Adrenal gland (tissue), 12 donors: Measurements from ENCODE around the gene NIPBL. TPM values are rescaled to one million over a fixed set of nuclear protein-coding genes. Genes with fewer than 3 reads are reported as not detected.

Experiments
- DNase-seq, 7 donors: peaks; one replicate each; pipeline ENCODE4 v3.0.0-alpha.2; 2019 to 2020
- H3K27ac ChIP-seq, 5 donors: fragments of 200-600 bp; sonication (generic) in 4 of 5; 1 replicate in 3 of 5; 2 replicates in 2 of 5; pipeline versions ENCODE4 v1.5.1 to v1.8.0; 2016 to 2020; ENCODE audit warnings: mild to moderate bottlenecking in 1 of 5
- H3K27me3 ChIP-seq: fragments of 200-600 bp; 2 replicates; pipeline ENCODE4 v1.8.0; 2021
- H3K36me3 ChIP-seq, 2 donors: fragments of 200-600 bp; replicated peaks in 1 of 2; 1 replicate in 1 of 2; 2 replicates in 1 of 2; pipeline versions ENCODE4 v1.5.1 to v1.8.0; 2018 to 2022
- H3K4me1 ChIP-seq, 2 donors: fragments of 200-600 bp; replicated peaks in 1 of 2; 1 replicate in 1 of 2; 2 replicates in 1 of 2; pipeline versions ENCODE4 v1.5.1 to v1.8.0; 2018 to 2021
- H3K4me3 ChIP-seq, 4 donors: fragments of 200-600 bp; sonication (generic) in 3 of 4; one replicate each; pipeline ENCODE4 v1.5.1; 2016 to 2018
- H3K9me3 ChIP-seq, 3 donors: fragments of 200-600 bp; sonication (generic) in 1 of 3; replicated peaks in 1 of 3; 1 replicate in 2 of 3; 2 replicates in 1 of 3; pipeline versions ENCODE4 v1.5.1 to v1.8.0; 2016 to 2021
- POLR2A ChIP-seq, 2 donors: fragments of 450-650 bp; IDR thresholded peaks; one replicate each; pipeline ENCODE4 v1.6.1; 2017; ENCODE audit warnings: antibody characterized with exemption in 2 of 2, mild to moderate bottlenecking in 2 of 2, moderate library complexity in 1 of 2
- WGBS, 4 donors: extraction: QIAGEN DNeasy Blood & Tissue Kit in 2 of 4; methylation state at CpG; one replicate each; pipeline versions ENCODE4 v1.1.5 to v1.1.7; 2013 to 2017; 5-methylcytosine and 5-hydroxymethylcytosine counted together
- intact Hi-C, 2 donors: fragments of 100-400 bp; cut with DNase I; formaldehyde crosslinking; loops; one replicate each; pipeline versions ENCODE4 v1.14.1 to v1.15.0; 2022 to 2023
- polyA plus RNA-seq, 3 donors: library from polyadenylated mRNA; stranded (reverse); fragments of 200-250 nt in 2 of 3; fragments of 350-450 nt in 1 of 3; fragmentation: Illumina TruSeq in 1 of 3; extraction: RNeasy Lipid Tissue Mini Kit (QIAGEN cat#74804) in 1 of 3; gene quantifications; one replicate each; pipeline ENCODE4 v1.2.3, GENCODE V29; 2013 to 2014
- total RNA-seq, 9 donors: library from RNA; depleted of rRNA in 4 of 9; stranded (reverse); fragments of >200 nt in 4 of 9; fragments of 120-200 nt in 1 of 9; fragmentation: NEBNext Ultra II Directional in 1 of 9; extraction: Animal tissue kit (Norgen Biotek cat#: 25700) in 1 of 9; gene quantifications; one replicate each; pipeline versions ENCODE4 v1.1.0 to v1.2.4, GENCODE V29; 2013 to 2023
- TF ChIP-seq, protein P1 (sequence below), 6 experiments: fragments of 450-650 bp in 4 of 6; fragments of 200-600 bp in 2 of 6; sonication (generic) in 1 of 6; IDR thresholded peaks; 1 replicate in 5 of 6; 2 replicates in 1 of 6; pipeline versions ENCODE4 v1.5.1 to v1.8.0; 2016 to 2021; ENCODE audit warnings: antibody characterized with exemption in 6 of 6, mild to moderate bottlenecking in 2 of 6, moderate library complexity in 1 of 6
- donor health status: healthy with polysubstance abuse.
- donor health status: Bipolar disorder and iron deficiency.
- donor health status: DM: yes; HTN: yes; CAD: no.
- donor health status: DM: no; HTN: no; CAD: no.
- donor health status: DM: no; HTN: no; CAD: no.
- donor health status: DM: yes; HTN: yes; CAD: no.

Gene NIPBL
- total and polyA plus RNA-seq, 12 donors, result 15.7 to 54.5 (median 41.9) TPM

GRCh38 chr5:36880761-36881160 is 4.2 kb downstream of the NIPBL start:
- H3K9me3 ChIP-seq, result no peaks in the 10 kb centered on the region
- no peak for DNase-seq
- TF ChIP-seq, protein P1, sequence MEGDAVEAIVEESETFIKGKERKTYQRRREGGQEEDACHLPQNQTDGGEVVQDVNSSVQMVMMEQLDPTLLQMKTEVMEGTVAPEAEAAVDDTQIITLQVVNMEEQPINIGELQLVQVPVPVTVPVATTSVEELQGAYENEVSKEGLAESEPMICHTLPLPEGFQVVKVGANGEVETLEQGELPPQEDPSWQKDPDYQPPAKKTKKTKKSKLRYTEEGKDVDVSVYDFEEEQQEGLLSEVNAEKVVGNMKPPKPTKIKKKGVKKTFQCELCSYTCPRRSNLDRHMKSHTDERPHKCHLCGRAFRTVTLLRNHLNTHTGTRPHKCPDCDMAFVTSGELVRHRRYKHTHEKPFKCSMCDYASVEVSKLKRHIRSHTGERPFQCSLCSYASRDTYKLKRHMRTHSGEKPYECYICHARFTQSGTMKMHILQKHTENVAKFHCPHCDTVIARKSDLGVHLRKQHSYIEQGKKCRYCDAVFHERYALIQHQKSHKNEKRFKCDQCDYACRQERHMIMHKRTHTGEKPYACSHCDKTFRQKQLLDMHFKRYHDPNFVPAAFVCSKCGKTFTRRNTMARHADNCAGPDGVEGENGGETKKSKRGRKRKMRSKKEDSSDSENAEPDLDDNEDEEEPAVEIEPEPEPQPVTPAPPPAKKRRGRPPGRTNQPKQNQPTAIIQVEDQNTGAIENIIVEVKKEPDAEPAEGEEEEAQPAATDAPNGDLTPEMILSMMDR (IDR thresholded peaks at IDR 0.05), result no peak
- TF ChIP-seq POLR2A (IDR thresholded peaks at IDR 0.05), result no peak
- 13 to 17% (median 16%) methylated on average over 3 of the region's 3 CpGs for WGBS, 4 donors
- no peaks in the 10 kb centered on the region for H3K36me3 ChIP-seq
- H3K4me3 ChIP-seq, result peak overlapping the region in 1 of 4 donors; percentile 6
- no peak overlapping the region for H3K27ac ChIP-seq
- peaks cover 19 to 60% of the 10 kb centered on the region in 2 donors for H3K4me1 ChIP-seq
- intact Hi-C loops, result no loop called here
- H3K27me3 ChIP-seq, result no peaks in the 10 kb centered on the region

- Histone ChIP-seq H3K9me3 (no peaks in the 10 kb centered on the region), H3K27me3 (no peaks in the 10 kb centered on the region), H3K27ac (no peak overlapping the region), H3K4me3 (no peak overlapping the region), H3K4me1 (peaks cover 19 to 60% of the 10 kb centered on the region in 2 donors), H3K36me3 (no peaks in the 10 kb centered on the region)
- intact Hi-C loops, result no loop called here
- TF ChIP-seq POLR2A (IDR thresholded peaks at IDR 0.05), result no peak
- TF ChIP-seq, protein P1 (IDR thresholded peaks at IDR 0.05), result no peak
- DNase-seq, result no peak
These were observed 4.7 kb downstream of the NIPBL start for GRCh38 chr5:36881304-36881703.

DNA sequence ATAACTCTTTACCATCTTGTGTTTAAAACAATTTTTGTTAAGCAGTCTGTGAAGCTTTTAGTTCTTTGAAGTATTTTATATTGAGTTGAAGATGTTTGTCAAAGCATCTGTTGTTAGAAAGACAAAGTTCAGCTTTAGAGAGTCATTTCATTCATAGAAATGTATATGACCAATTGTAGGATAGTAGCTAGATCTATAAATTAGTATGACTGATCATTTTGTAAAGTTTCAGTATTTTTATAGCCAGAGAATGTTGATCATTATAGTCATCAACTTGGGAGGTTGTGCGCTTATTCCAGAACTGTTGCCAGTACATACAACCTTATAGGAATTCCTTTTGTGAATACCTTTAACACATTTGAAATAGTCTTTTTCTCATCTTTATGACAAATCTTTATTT is 5.2 kb downstream of the NIPBL start:
- WGBS, 4 donors, result 99 to 100% (median 100%) methylated on average over 1 of the region's 1 CpG
- DNase-seq, result no peak

DNA sequence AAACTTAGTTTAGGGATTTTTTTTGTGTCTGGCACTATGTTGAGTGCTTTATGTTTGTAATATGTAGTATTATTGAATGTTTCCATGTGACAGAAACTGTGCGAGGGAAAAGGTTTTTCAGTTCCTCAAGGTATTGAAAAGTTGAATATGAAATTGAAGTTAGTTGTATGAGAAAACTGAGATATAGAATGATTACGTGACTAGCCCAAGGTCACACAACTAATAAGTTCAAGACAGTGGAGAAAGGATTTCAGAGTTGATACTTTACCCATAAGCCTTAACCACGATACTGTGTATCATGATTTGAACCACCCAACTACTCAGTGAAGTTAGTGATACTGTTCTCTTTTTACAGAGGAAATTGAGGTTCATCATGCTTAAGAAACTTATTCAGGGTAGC is 5.7 kb downstream of the NIPBL start:
- no peak for DNase-seq
- no peaks in the 10 kb centered on the region for H3K27me3 ChIP-seq
- H3K36me3 ChIP-seq, result no peaks in the 10 kb centered on the region
- peaks cover 19 to 67% of the 10 kb centered on the region in 2 donors for H3K4me1 ChIP-seq
- intact Hi-C loops, result no loop called here
- no peak overlapping the region for H3K4me3 ChIP-seq
- H3K27ac ChIP-seq, result no peak overlapping the region
- 56 to 66% (median 58%) methylated on average over 3 of the region's 3 CpGs for WGBS, 4 donors
- H3K9me3 ChIP-seq, result no peaks in the 10 kb centered on the region
- TF ChIP-seq, protein P1 (IDR thresholded peaks at IDR 0.05), result no peak
- no peak for TF ChIP-seq POLR2A (IDR thresholded peaks at IDR 0.05)

More for the DNA sequence above, 5.2 kb downstream of the NIPBL start:
- H3K27ac ChIP-seq, result no peak overlapping the region
- no peaks in the 10 kb centered on the region for H3K27me3 ChIP-seq
- H3K4me3 ChIP-seq, result no peak overlapping the region
- H3K36me3 ChIP-seq, result no peaks in the 10 kb centered on the region
- no peaks in the 10 kb centered on the region for H3K9me3 ChIP-seq
- intact Hi-C loops, result no loop called here
- TF ChIP-seq, protein P1 (IDR thresholded peaks at IDR 0.05), result no peak
- no peak for TF ChIP-seq POLR2A (IDR thresholded peaks at IDR 0.05)
- peaks cover 19 to 63% of the 10 kb centered on the region in 2 donors for H3K4me1 ChIP-seq
